ENCODE measurements around the gene NRP1. TPM values are rescaled to one million over a fixed set of nuclear protein-coding genes. Genes with fewer than 3 reads are reported as not detected.

NRP1 gene
- total and polyA plus RNA-seq, 4 donors, result 18.5 to 188 (median 71.7) TPM

GRCh38 chr10:33376976-33377657 lies 42.6 kb upstream of the NRP1 start:
- ATAC-seq (ENCODE audit: insufficient read depth, low FRiP score) (no peak), DNase-seq (no peak)
- TF ChIP-seq, protein P1, sequence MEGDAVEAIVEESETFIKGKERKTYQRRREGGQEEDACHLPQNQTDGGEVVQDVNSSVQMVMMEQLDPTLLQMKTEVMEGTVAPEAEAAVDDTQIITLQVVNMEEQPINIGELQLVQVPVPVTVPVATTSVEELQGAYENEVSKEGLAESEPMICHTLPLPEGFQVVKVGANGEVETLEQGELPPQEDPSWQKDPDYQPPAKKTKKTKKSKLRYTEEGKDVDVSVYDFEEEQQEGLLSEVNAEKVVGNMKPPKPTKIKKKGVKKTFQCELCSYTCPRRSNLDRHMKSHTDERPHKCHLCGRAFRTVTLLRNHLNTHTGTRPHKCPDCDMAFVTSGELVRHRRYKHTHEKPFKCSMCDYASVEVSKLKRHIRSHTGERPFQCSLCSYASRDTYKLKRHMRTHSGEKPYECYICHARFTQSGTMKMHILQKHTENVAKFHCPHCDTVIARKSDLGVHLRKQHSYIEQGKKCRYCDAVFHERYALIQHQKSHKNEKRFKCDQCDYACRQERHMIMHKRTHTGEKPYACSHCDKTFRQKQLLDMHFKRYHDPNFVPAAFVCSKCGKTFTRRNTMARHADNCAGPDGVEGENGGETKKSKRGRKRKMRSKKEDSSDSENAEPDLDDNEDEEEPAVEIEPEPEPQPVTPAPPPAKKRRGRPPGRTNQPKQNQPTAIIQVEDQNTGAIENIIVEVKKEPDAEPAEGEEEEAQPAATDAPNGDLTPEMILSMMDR (IDR thresholded peaks at IDR 0.05; ENCODE audit: control extremely low read depth, extremely low read depth), result no peak
- H3K27me3 ChIP-seq (ENCODE audit: control insufficient read depth in 3 of 3, insufficient read depth in 3 of 3, low read length in 2 of 3), result no peaks in the 10 kb centered on the region
- no peak overlapping the region for H3K9ac ChIP-seq (ENCODE audit: insufficient read depth in 1 of 2, low read length in 2 of 2)
- H3K4me3 ChIP-seq, result no peak overlapping the region
- H3K36me3 ChIP-seq (ENCODE audit: control insufficient read depth in 4 of 4, insufficient read depth in 4 of 4, low read length in 4 of 4), result no peaks in the 10 kb centered on the region
- no peak overlapping the region for H3K27ac ChIP-seq (ENCODE audit: low read depth in 1 of 2, low read length in 1 of 2)
- peaks cover 0 to 7% (median under 1%) of the 10 kb centered on the region in 5 donors for H3K4me1 ChIP-seq (ENCODE audit: control insufficient read depth in 5 of 5, insufficient read depth in 5 of 5, low read length in 5 of 5)
- WGBS, 2 donors, result 72 to 74% methylated on average over 4 of the region's 4 CpGs
- no peaks in the 10 kb centered on the region for H3K9me3 ChIP-seq (ENCODE audit: control insufficient read depth in 4 of 4, insufficient read depth in 3 of 4, low read length in 3 of 4)

- no peak overlapping the region for H3K27ac ChIP-seq (ENCODE audit: low read depth in 1 of 2, low read length in 1 of 2)
- TF ChIP-seq, protein P1 (IDR thresholded peaks at IDR 0.05; ENCODE audit: control extremely low read depth, extremely low read depth), result no peak
- 87 to 91% methylated on average over 2 of the region's 2 CpGs for WGBS, 2 donors
- no peak overlapping the region for H3K9ac ChIP-seq (ENCODE audit: insufficient read depth in 1 of 2, low read length in 2 of 2)
- no peak for ATAC-seq (ENCODE audit: insufficient read depth, low FRiP score)
- no peaks in the 10 kb centered on the region for H3K9me3 ChIP-seq (ENCODE audit: control insufficient read depth in 4 of 4, insufficient read depth in 3 of 4, low read length in 3 of 4)
- peaks cover 0 to 2% (median 0%) of the 10 kb centered on the region in 5 donors for H3K4me1 ChIP-seq (ENCODE audit: control insufficient read depth in 5 of 5, insufficient read depth in 5 of 5, low read length in 5 of 5)
- H3K27me3 ChIP-seq (ENCODE audit: control insufficient read depth in 3 of 3, insufficient read depth in 3 of 3, low read length in 2 of 3), result no peaks in the 10 kb centered on the region
- H3K36me3 ChIP-seq (ENCODE audit: control insufficient read depth in 4 of 4, insufficient read depth in 4 of 4, low read length in 4 of 4), result no peaks in the 10 kb centered on the region
- no peak overlapping the region for H3K4me3 ChIP-seq
- DNase-seq, result no peak
Observed at GRCh38 chr10:33376476-33376875, 42.0 kb upstream of the NRP1 start.

DNA sequence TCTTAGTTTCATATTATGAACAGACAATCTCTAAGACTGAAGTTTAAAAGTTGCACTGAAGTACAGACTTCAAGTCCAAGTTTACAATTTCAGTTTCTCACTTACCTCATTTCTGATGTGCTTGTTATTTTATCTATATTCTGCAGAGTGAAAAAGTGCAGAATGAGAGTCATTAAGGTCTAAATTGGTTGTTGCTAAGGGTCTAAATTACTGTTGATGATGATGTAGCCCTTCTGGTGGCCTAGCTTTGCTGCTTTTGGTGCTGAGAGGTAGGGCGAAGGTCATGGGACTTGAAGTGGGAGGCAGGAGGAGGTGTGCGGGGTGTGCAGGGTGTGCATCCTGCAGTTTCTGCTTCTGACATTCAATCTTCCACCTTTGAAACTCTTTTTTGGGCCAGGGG lies 38.8 kb upstream of the NRP1 start:
- Histone ChIP-seq H3K9ac (ENCODE audit: insufficient read depth in 1 of 2, low read length in 2 of 2) (no peak overlapping the region), H3K27me3 (ENCODE audit: control insufficient read depth in 3 of 3, insufficient read depth in 3 of 3, low read length in 2 of 3) (no peaks in the 10 kb centered on the region), H3K4me1 (ENCODE audit: control insufficient read depth in 5 of 5, insufficient read depth in 5 of 5, low read length in 5 of 5) (peaks cover 0 to 2% (median 0%) of the 10 kb centered on the region in 5 donors), H3K36me3 (ENCODE audit: control insufficient read depth in 4 of 4, insufficient read depth in 4 of 4, low read length in 4 of 4) (no peaks in the 10 kb centered on the region), H3K27ac (ENCODE audit: low read depth in 1 of 2, low read length in 1 of 2) (no peak overlapping the region), H3K9me3 (ENCODE audit: control insufficient read depth in 4 of 4, insufficient read depth in 3 of 4, low read length in 3 of 4) (no peaks in the 10 kb centered on the region), H3K4me3 (no peak overlapping the region)
- TF ChIP-seq, protein P1 (IDR thresholded peaks at IDR 0.05; ENCODE audit: control extremely low read depth, extremely low read depth), result no peak
- WGBS, 2 donors, result 94 to 96% methylated on average over 2 of the region's 2 CpGs
- no peak for ATAC-seq (ENCODE audit: insufficient read depth, low FRiP score)
- DNase-seq, result no peak

GRCh38 chr10:33371234-33371633 lies 36.8 kb upstream of the NRP1 start:
- DNase-seq (no peak), ATAC-seq (ENCODE audit: insufficient read depth, low FRiP score) (no peak)
- Histone ChIP-seq H3K4me1 (ENCODE audit: control insufficient read depth in 5 of 5, insufficient read depth in 5 of 5, low read length in 5 of 5) (no peaks in the 10 kb centered on the region), H3K27ac (ENCODE audit: low read depth in 1 of 2, low read length in 1 of 2) (no peak overlapping the region), H3K9me3 (ENCODE audit: control insufficient read depth in 4 of 4, insufficient read depth in 3 of 4, low read length in 3 of 4) (peaks cover 0 to 2% (median 0%) of the 10 kb centered on the region in 4 donors), H3K4me3 (no peak overlapping the region), H3K36me3 (ENCODE audit: control insufficient read depth in 4 of 4, insufficient read depth in 4 of 4, low read length in 4 of 4) (no peaks in the 10 kb centered on the region), H3K27me3 (ENCODE audit: control insufficient read depth in 3 of 3, insufficient read depth in 3 of 3, low read length in 2 of 3) (no peaks in the 10 kb centered on the region), H3K9ac (ENCODE audit: insufficient read depth in 1 of 2, low read length in 2 of 2) (no peak overlapping the region)
- TF ChIP-seq, protein P1 (IDR thresholded peaks at IDR 0.05; ENCODE audit: control extremely low read depth, extremely low read depth), result no peak
- 75 to 81% methylated on average over 4 of the region's 4 CpGs for WGBS, 2 donors

Data from lung (tissue), 12 donors.